Measurements from ENCODE around the gene ACBD6. TPM values are rescaled to one million over a fixed set of nuclear protein-coding genes. Genes with fewer than 3 reads are reported as not detected.

ACBD6 gene
- total and polyA plus RNA-seq, 2 donors (not counting 1 experiment from before 2014, with no cell fraction given) = 52.9 to 80.9 TPM

DNA sequence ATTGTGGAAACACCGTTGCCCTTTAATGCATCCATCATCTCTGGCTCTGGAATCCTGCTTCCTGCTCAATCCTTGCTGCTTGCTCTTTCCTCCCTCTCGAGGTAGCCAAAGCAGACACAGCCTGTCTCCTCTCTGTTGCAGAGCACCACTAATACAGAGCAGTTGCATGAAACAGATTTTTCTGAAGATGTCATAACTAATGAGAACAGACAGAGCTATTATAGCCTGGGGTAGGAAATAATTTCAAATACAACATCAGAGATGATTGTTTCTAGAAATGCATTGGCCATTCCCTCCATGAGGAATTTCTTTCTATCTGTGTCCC is 23.3 kb upstream of the ACBD6 start:
- TF ChIP-seq EZH2 (IDR thresholded peaks at IDR 0.05; ENCODE audit: borderline replicate concordance, insufficient read depth, low read depth, low read length, poor library complexity, severe bottlenecking) = no peak
- TF ChIP-seq, protein P1, sequence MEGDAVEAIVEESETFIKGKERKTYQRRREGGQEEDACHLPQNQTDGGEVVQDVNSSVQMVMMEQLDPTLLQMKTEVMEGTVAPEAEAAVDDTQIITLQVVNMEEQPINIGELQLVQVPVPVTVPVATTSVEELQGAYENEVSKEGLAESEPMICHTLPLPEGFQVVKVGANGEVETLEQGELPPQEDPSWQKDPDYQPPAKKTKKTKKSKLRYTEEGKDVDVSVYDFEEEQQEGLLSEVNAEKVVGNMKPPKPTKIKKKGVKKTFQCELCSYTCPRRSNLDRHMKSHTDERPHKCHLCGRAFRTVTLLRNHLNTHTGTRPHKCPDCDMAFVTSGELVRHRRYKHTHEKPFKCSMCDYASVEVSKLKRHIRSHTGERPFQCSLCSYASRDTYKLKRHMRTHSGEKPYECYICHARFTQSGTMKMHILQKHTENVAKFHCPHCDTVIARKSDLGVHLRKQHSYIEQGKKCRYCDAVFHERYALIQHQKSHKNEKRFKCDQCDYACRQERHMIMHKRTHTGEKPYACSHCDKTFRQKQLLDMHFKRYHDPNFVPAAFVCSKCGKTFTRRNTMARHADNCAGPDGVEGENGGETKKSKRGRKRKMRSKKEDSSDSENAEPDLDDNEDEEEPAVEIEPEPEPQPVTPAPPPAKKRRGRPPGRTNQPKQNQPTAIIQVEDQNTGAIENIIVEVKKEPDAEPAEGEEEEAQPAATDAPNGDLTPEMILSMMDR (IDR thresholded peaks at IDR 0.05) = no peak
- CTCF ChIA-PET = interaction anchor here (15.0 kb wide), 1 partner anchor 337 kb away, joined by 210 read pairs; no protein-coding TSS in a partner anchor
- Histone ChIP-seq H3K9ac (ENCODE audit: low read length) (peak overlapping the region; percentile 32), H3K9me3 (ENCODE audit: control extremely low read depth in 1 of 3, control insufficient read depth in 2 of 3, insufficient read depth in 1 of 3, low read length in 2 of 3) (no peaks in the 10 kb centered on the region), H3K79me2 (ENCODE audit: control insufficient read depth, insufficient read depth, low read length) (no peaks in the 10 kb centered on the region), H4K20me1 (ENCODE audit: control insufficient read depth, insufficient read depth, low read length, poor library complexity, severe bottlenecking) (no peaks in the 10 kb centered on the region), H3K4me2 (replicated peaks; ENCODE audit: low read depth, low read length, poor library complexity, severe bottlenecking) (peak overlapping the region; percentile 51), H2AFZ (ENCODE audit: insufficient read depth, low read depth, low read length, poor library complexity, severe bottlenecking) (peak overlapping the region; percentile 79), H3K27ac (ENCODE audit: low read length in 2 of 2) (no peak overlapping the region), H3K27me3 (replicated peaks in 1 of 4; ENCODE audit: control extremely low read depth in 1 of 4, control insufficient read depth in 3 of 4, insufficient read depth in 4 of 4, low read length in 3 of 4) (no peaks in the 10 kb centered on the region), H3K36me3 (replicated peaks in 1 of 2; ENCODE audit: control extremely low read depth in 1 of 2, control insufficient read depth in 1 of 2, extremely low read depth in 1 of 2, insufficient read depth in 2 of 2, low read length in 1 of 2) (no peaks in the 10 kb centered on the region), H3K4me1 (ENCODE audit: control insufficient read depth in 2 of 2, insufficient read depth in 2 of 2, low read length in 2 of 2) (peaks cover 9 to 10% of the 10 kb centered on the region in 2 donors), H3K4me3 (ENCODE audit: control extremely low read depth in 1 of 5, extremely low read depth in 1 of 5, insufficient read depth in 1 of 5, low read depth in 2 of 5, low read length in 4 of 5) (no peak overlapping the region)
- Mint-ChIP-seq H3K9me3 (ENCODE audit: insufficient read depth) (no peaks in the 10 kb centered on the region), H3K4me1 (peaks cover 14% of the 10 kb centered on the region), H3K27ac (no peak overlapping the region), H3K27me3 (no peaks in the 10 kb centered on the region), H3K4me3 (peak overlapping the region; percentile 11)
- POLR2A ChIA-PET = no interaction called here
- ATAC-seq (ENCODE audit: low read depth) (no peak), DNase-seq (no peak)
- intact Hi-C loops (cut with micrococcal nuclease) = no loop called here
- WGBS (ENCODE audit: insufficient coverage) = 80% methylated on average over 1 of the region's 2 CpGs

DNA sequence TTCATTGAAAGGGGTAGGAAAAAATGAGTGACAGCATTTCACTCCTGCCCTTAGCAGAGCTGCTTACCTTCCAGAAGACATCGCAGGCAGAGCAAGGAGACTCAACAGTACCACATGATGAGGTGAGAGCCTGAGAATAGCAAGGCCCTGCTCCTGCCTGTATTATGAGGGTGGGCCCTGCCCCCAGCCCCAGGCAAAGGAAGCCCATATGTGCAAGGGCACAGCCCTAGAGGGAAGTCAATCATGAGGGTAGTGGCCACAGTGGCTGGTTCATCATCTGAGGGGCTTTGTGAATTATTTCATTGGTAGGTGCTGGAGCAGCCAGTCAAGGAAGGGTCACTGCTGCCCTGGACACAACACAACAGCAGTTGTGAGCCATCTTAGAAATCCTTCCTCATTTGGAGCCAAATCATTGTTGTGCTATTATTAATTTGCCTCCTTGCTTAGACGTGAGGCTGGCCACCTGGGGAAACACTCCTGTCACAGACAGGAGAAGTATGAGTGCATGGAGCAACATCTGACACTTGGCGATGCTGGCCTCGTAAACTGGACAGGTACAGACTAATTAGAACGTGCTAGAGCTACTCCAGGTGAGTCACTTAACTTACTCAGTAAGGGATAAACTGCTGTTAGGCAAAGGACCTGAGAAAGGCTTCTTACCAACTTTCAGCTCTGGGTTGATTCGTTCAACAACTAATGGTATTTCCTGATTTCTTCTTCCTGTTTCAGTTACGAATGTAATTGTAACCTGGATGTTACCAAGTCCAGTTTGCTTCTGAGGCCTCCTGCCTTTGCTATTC is 22.7 kb upstream of the ACBD6 start:
- H3K9me3 ChIP-seq (ENCODE audit: control extremely low read depth in 1 of 3, control insufficient read depth in 2 of 3, insufficient read depth in 1 of 3, low read length in 2 of 3) = no peaks in the 10 kb centered on the region
- peaks cover 9 to 10% of the 10 kb centered on the region in 2 donors for H3K4me1 ChIP-seq (ENCODE audit: control insufficient read depth in 2 of 2, insufficient read depth in 2 of 2, low read length in 2 of 2)
- TF ChIP-seq, protein P1 (IDR thresholded peaks at IDR 0.05) = no peak
- no peaks in the 10 kb centered on the region for H3K9me3 Mint-ChIP-seq (ENCODE audit: insufficient read depth)
- CTCF ChIA-PET = interaction anchor here (1.0 to 15.0 kb wide), 2 partner anchors 9 to 338 kb away, joined by 4 to 210 read pairs; no protein-coding TSS in a partner anchor
- POLR2A ChIA-PET = no interaction called here
- no peaks in the 10 kb centered on the region for H3K27me3 Mint-ChIP-seq
- H3K9ac ChIP-seq (ENCODE audit: low read length) = peak overlapping the region; percentile 32
- H2AFZ ChIP-seq (ENCODE audit: insufficient read depth, low read depth, low read length, poor library complexity, severe bottlenecking) = peak overlapping the region; percentile 79
- H3K27me3 ChIP-seq (replicated peaks in 1 of 4; ENCODE audit: control extremely low read depth in 1 of 4, control insufficient read depth in 3 of 4, insufficient read depth in 4 of 4, low read length in 3 of 4) = no peaks in the 10 kb centered on the region
- H3K4me3 ChIP-seq (ENCODE audit: control extremely low read depth in 1 of 5, extremely low read depth in 1 of 5, insufficient read depth in 1 of 5, low read depth in 2 of 5, low read length in 4 of 5) = no peak overlapping the region
- no peaks in the 10 kb centered on the region for H4K20me1 ChIP-seq (ENCODE audit: control insufficient read depth, insufficient read depth, low read length, poor library complexity, severe bottlenecking)
- DNase-seq (peak; percentile 30), ATAC-seq (ENCODE audit: low read depth) (no peak)
- 75% methylated on average over 4 of the region's 7 CpGs for WGBS (ENCODE audit: insufficient coverage)
- H3K27ac ChIP-seq (ENCODE audit: low read length in 2 of 2) = no peak overlapping the region
- H3K36me3 ChIP-seq (replicated peaks in 1 of 2; ENCODE audit: control extremely low read depth in 1 of 2, control insufficient read depth in 1 of 2, extremely low read depth in 1 of 2, insufficient read depth in 2 of 2, low read length in 1 of 2) = no peaks in the 10 kb centered on the region
- H3K79me2 ChIP-seq (ENCODE audit: control insufficient read depth, insufficient read depth, low read length) = no peaks in the 10 kb centered on the region
- H3K4me2 ChIP-seq (replicated peaks; ENCODE audit: low read depth, low read length, poor library complexity, severe bottlenecking) = peak overlapping the region; percentile 51
- H3K4me1 Mint-ChIP-seq = peaks cover 14% of the 10 kb centered on the region
- peak overlapping the region; percentile 11 for H3K4me3 Mint-ChIP-seq
- intact Hi-C loops (cut with micrococcal nuclease) = no loop called here
- H3K27ac Mint-ChIP-seq = no peak overlapping the region

All from B cell (primary cell).